GM21381 (cell line): ENCODE measurements around the gene GALNT2.
A peak's percentile ranks its signal among the peaks of the same experiment; 100 is the strongest.

ENCODE experiments used
- ATAC-seq: cut with Tn5 transposase; IDR thresholded peaks from one replicate; pipeline ENCODE4 v1.9.1; 2021; ENCODE audit warnings: mild to moderate bottlenecking, moderate library complexity; ENCODE audit not compliant: unreplicated experiment

Gene GALNT2

GRCh38 chr1:230287674-230288315, 220.8 kb downstream of the GALNT2 start:
- ATAC-seq = no peak

GRCh38 chr1:230288641-230289349, 221.8 kb downstream of the GALNT2 start:
- ATAC-seq = no peak

GRCh38 chr1:230289350-230289644, 222.3 kb downstream of the GALNT2 start:
- no peak for ATAC-seq

GRCh38 chr1:230291731-230292620, 224.9 kb downstream of the GALNT2 start:
- ATAC-seq = no peak

GRCh38 chr1:230292689-230293389, 225.8 kb downstream of the GALNT2 start:
- ATAC-seq = no peak

GRCh38 chr1:230293390-230293700, 226.3 kb downstream of the GALNT2 start:
- no peak for ATAC-seq

GRCh38 chr1:230295367-230295766, 228.3 kb downstream of the GALNT2 start:
- ATAC-seq = no peak

- no peak for ATAC-seq
Measured at GRCh38 chr1:230299191-230300006, 232.4 kb downstream of the GALNT2 start.

GRCh38 chr1:230300322-230301301, 233.6 kb downstream of the GALNT2 start:
- no peak for ATAC-seq

- ATAC-seq = no peak
Measured at GRCh38 chr1:230301322-230301721, 234.3 kb downstream of the GALNT2 start.

- no peak for ATAC-seq
Measured at GRCh38 chr1:230301822-230302221, 234.8 kb downstream of the GALNT2 start.

- no peak for ATAC-seq
Measured at GRCh38 chr1:230303069-230303468, 236.0 kb downstream of the GALNT2 start.

- ATAC-seq = no peak
Measured at GRCh38 chr1:230303822-230304221, 236.8 kb downstream of the GALNT2 start.

- peak; percentile 53 for ATAC-seq
Measured at GRCh38 chr1:230306169-230306568, 239.1 kb downstream of the GALNT2 start.

GRCh38 chr1:230307213-230307612, 240.2 kb downstream of the GALNT2 start:
- no peak for ATAC-seq

GRCh38 chr1:230308039-230308438, 241.0 kb downstream of the GALNT2 start:
- ATAC-seq = no peak

- ATAC-seq = no peak
Measured at GRCh38 chr1:230308821-230309220, 241.8 kb downstream of the GALNT2 start.

GRCh38 chr1:230309646-230310177, 242.7 kb downstream of the GALNT2 start:
- no peak for ATAC-seq
